Sigmoid colon (tissue), 4 donors: ENCODE data around the gene ASCL5.

Experiments used
- EP300 ChIP-seq, 4 donors: sonication (generic); formaldehyde crosslinking; IDR thresholded peaks; one replicate each; pipeline ENCODE4 v1.6.1; 2017; ENCODE audit warnings: antibody characterized with exemption in 4 of 4
- POLR2AphosphoS5 ChIP-seq, 4 donors: sonication (generic); formaldehyde crosslinking; IDR thresholded peaks; one replicate each; pipeline ENCODE4 v1.6.1; 2017; ENCODE audit warnings: antibody characterized with exemption in 4 of 4
- TF ChIP-seq, protein P1 (sequence below), 4 experiments: fragments of 450-650 bp in 3 of 4; fragments of 200-600 bp in 1 of 4; IDR thresholded peaks; one replicate each; pipeline ENCODE4 v1.5.1; 2016 to 2019; ENCODE audit warnings: antibody characterized with exemption in 4 of 4, mild to moderate bottlenecking in 3 of 4, moderate library complexity in 2 of 4

DNA sequence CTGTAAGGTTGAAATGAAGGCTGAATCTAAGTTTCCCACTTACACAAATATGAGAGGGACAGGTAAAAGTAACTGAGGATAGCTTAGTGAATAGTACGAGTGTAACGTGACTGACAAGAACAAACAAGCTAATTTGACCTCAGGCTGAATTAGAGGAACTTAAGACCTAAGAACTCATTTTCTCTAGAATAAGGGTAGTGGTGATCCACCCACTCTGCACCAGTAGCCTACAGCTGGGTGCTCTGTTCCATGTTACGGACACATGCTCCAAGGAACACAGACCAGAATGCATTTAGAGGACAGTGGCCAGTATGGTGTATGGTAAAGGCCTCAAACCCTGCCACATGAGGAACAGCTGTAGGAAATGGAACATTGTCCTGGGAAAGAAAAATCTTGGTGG lies 42.2 kb upstream of the ASCL5 start:
- TF ChIP-seq, protein P1, sequence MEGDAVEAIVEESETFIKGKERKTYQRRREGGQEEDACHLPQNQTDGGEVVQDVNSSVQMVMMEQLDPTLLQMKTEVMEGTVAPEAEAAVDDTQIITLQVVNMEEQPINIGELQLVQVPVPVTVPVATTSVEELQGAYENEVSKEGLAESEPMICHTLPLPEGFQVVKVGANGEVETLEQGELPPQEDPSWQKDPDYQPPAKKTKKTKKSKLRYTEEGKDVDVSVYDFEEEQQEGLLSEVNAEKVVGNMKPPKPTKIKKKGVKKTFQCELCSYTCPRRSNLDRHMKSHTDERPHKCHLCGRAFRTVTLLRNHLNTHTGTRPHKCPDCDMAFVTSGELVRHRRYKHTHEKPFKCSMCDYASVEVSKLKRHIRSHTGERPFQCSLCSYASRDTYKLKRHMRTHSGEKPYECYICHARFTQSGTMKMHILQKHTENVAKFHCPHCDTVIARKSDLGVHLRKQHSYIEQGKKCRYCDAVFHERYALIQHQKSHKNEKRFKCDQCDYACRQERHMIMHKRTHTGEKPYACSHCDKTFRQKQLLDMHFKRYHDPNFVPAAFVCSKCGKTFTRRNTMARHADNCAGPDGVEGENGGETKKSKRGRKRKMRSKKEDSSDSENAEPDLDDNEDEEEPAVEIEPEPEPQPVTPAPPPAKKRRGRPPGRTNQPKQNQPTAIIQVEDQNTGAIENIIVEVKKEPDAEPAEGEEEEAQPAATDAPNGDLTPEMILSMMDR (IDR thresholded peaks at IDR 0.05) = no peak
- TF ChIP-seq POLR2AphosphoS5 (IDR thresholded peaks at IDR 0.05) (no peak), EP300 (IDR thresholded peaks at IDR 0.05) (no peak)
